Skeletal muscle satellite cell (primary cell): ENCODE results near the gene FOXO3B. TPM values are rescaled to one million over a fixed set of nuclear protein-coding genes. Genes with fewer than 3 reads are reported as not detected.
A peak's percentile ranks its signal among the peaks of the same experiment; 100 is the strongest.
"Not testable (repeated sequence)": the region's sequence is repeated elsewhere in the genome, so short reads cannot be mapped to it uniquely, and the experiment has no call there.

Experiments
- H3K27me3 ChIP-seq: 2 replicates; pipeline ENCODE4 v1.7.0; 2013; ENCODE audit warnings: low read length; ENCODE audit not compliant: control insufficient read depth, insufficient read depth
- H3K36me3 ChIP-seq: 2 replicates; pipeline ENCODE4 v1.7.0; 2013; ENCODE audit warnings: mild to moderate bottlenecking, control low read depth, low read length; ENCODE audit not compliant: insufficient read depth
- H3K4me1 ChIP-seq: 2 replicates; pipeline ENCODE4 v1.7.0; 2013; ENCODE audit warnings: low read length; ENCODE audit not compliant: control insufficient read depth, insufficient read depth
- H3K4me2 ChIP-seq: 2 replicates; pipeline ENCODE4 v1.7.0; 2013; ENCODE audit warnings: mild to moderate bottlenecking, low read length
- H3K4me3 ChIP-seq: 2 replicates; pipeline ENCODE4 v1.7.0; 2013; ENCODE audit warnings: low read length
- H3K9ac ChIP-seq: 2 replicates; pipeline ENCODE4 v1.7.0; 2013; ENCODE audit warnings: mild to moderate bottlenecking, low read depth, low read length, moderate library complexity
- H3K9me3 ChIP-seq: replicated peaks from 2 replicates; pipeline ENCODE4 v1.7.0; 2013; ENCODE audit warnings: mild to moderate bottlenecking, control low read depth, low read length
- total RNA-seq: library from RNA; depleted of rRNA; stranded (reverse); fragments of >200 nt; gene quantifications from 2 replicates; pipeline ENCODE4 v1.2.3, GENCODE V29; 2012; rRNA removed

The FOXO3B gene
- 5.5 and 6.3 TPM in 2 replicates for total RNA-seq

DNA sequence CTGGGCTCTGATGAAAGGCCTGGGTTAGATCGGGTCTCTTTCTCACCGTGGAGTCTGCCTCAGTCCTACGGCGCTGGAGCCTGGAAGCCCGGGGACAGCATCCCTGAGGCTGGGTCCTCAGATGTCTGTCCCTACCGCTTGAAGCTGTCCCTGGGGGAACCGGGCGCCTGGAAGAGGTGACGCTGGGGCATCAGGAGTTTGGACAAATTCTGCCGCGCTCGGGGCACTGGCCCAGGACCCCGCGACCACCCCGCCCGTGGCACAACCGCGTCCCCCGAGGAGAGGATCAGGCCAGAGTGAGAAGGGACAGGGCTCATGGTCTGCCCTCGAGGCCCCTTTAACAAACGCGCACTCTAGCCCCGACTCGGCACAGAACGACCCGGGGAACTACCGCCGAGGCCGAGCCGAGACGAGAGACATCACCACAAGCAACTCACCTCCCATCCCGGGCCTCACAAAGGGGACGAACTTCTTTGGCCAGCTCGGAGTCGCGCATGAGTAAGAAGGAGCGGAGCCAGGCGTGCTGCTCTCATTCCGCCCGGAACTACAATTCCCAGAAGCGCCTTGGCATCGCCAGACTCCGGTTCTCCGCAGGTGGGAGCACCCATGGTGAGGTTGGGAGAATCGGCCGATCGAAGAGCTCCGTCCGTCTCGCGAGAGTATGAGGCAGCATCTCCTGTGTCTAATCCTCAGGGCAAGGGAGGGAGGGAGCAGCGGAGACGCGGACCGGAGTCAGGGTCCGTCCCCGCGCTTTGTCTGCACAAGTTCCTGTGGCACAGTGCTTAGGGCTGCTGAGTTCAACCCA is at the start of gene FOXO3B:
Gene FOXO3B, minus strand, starts transcription at position 548 of the 805 bp plus-strand sequence. CDS start 663 bp downstream, outside the sequence.
- H3K36me3 ChIP-seq, result not testable (repeated sequence)

DNA sequence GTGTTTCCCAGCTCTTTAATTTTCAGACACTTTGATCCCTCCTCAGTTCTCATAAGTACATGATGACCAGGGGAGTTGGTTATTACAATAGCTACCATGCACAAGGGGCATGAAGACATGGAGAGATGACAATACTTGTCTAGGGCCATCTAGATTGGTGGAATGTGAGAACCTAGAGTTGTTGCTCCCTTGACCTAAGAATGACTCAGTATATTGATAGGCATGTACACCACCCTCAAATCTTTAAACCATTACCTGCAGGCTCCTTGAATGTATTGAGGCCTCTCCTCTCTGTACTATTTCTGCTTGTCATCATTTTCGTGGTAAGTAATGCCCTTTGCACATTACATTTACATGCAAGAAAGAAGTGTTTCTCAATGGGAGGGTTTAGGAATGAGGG is 41.4 kb upstream of the FOXO3B start:
- not testable (repeated sequence) for H3K27me3 ChIP-seq, H3K4me3 ChIP-seq, H3K36me3 ChIP-seq, H3K9me3 ChIP-seq, H3K4me2 ChIP-seq, H3K9ac ChIP-seq
- peaks cover 17% of the 10 kb centered on the region for H3K4me1 ChIP-seq

More for the DNA sequence above, at the start of gene FOXO3B:
- H3K9me3 ChIP-seq, H3K4me1 ChIP-seq, H3K27me3 ChIP-seq: not testable (repeated sequence)
- H3K4me2 ChIP-seq, result peak within 1 kb of the TSS; percentile 79
- H3K9ac ChIP-seq, result peak within 1 kb of the TSS; percentile 83
- H3K4me3 ChIP-seq, result peak within 1 kb of the TSS; percentile 78

GRCh38 chr17:18722612-18723011 is 40.5 kb upstream of the FOXO3B start:
- H3K27me3 ChIP-seq, H3K9me3 ChIP-seq, H3K36me3 ChIP-seq, H3K4me3 ChIP-seq: not testable (repeated sequence)
- peaks cover 18% of the 10 kb centered on the region for H3K4me1 ChIP-seq
- H3K4me2 ChIP-seq, result peak overlapping the region; percentile 61
- H3K9ac ChIP-seq, result peak overlapping the region; percentile 45

GRCh38 chr17:18721775-18722547 is 39.8 kb upstream of the FOXO3B start:
- peak overlapping the region; percentile 61 for H3K4me2 ChIP-seq
- H3K4me1 ChIP-seq, result peaks cover 18% of the 10 kb centered on the region
- H3K27me3 ChIP-seq, H3K9me3 ChIP-seq, H3K36me3 ChIP-seq, H3K4me3 ChIP-seq: not testable (repeated sequence)
- peak overlapping the region; percentile 45 for H3K9ac ChIP-seq

DNA sequence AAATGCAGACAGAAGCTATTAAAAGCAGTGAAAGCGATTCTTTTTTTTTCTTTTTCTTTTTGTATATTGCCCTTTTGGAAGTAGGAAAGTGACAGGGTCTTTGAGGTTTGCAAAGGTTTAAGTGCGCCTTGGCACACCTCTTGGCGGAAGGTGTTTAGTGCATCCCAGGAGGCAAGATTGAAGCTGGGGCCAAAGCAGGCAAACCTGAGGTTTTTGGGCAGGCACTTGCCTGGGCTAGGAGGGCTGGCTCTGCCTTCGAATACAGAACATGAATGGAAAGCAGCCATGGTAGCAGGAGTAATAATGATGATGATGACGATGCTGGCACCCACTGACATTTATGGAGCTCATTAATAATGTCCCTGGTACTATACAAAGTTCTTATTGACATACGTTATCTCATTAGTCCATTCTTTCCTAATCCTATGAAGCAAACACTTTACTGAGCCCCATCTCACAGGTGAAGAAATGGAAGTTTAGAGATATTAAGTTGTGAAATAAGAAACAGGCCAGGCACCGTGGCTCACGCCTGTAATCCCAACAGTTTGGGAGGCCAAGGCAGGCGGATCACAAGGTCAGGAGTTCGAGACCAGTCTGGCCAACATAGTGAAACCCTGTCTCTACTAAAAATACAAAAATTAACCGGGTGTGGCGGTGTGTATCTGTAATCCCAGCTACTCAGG is 37.5 kb upstream of the FOXO3B start:
- H3K4me1 ChIP-seq, result peaks cover 18% of the 10 kb centered on the region
- H3K27me3 ChIP-seq, H3K4me3 ChIP-seq, H3K9ac ChIP-seq, H3K9me3 ChIP-seq, H3K4me2 ChIP-seq, H3K36me3 ChIP-seq: not testable (repeated sequence)

GRCh38 chr17:18718643-18719427 is 36.7 kb upstream of the FOXO3B start:
- not testable (repeated sequence) for H3K27me3 ChIP-seq, H3K4me3 ChIP-seq, H3K36me3 ChIP-seq, H3K9me3 ChIP-seq, H3K9ac ChIP-seq
- H3K4me1 ChIP-seq, result peaks cover 17% of the 10 kb centered on the region
- peak overlapping the region; percentile 25 for H3K4me2 ChIP-seq

- H3K4me2 ChIP-seq, H3K36me3 ChIP-seq, H3K9me3 ChIP-seq: not testable (repeated sequence)
These were observed 30.4 kb upstream of the FOXO3B start for GRCh38 chr17:18712354-18712999.

GRCh38 chr17:18708215-18708614 is 26.1 kb upstream of the FOXO3B start:
- not testable (repeated sequence) for H3K4me3 ChIP-seq, H3K9me3 ChIP-seq, H3K27me3 ChIP-seq, H3K4me1 ChIP-seq, H3K4me2 ChIP-seq, H3K9ac ChIP-seq, H3K36me3 ChIP-seq

More at GRCh38 chr17:18712354-18712999, 30.4 kb upstream of the FOXO3B start:
- not testable (repeated sequence) for H3K9ac ChIP-seq, H3K4me1 ChIP-seq, H3K4me3 ChIP-seq, H3K27me3 ChIP-seq

GRCh38 chr17:18705955-18706354 is 23.8 kb upstream of the FOXO3B start:
- H3K9me3 ChIP-seq, H3K4me3 ChIP-seq, H3K9ac ChIP-seq, H3K27me3 ChIP-seq, H3K4me1 ChIP-seq, H3K36me3 ChIP-seq, H3K4me2 ChIP-seq: not testable (repeated sequence)

DNA sequence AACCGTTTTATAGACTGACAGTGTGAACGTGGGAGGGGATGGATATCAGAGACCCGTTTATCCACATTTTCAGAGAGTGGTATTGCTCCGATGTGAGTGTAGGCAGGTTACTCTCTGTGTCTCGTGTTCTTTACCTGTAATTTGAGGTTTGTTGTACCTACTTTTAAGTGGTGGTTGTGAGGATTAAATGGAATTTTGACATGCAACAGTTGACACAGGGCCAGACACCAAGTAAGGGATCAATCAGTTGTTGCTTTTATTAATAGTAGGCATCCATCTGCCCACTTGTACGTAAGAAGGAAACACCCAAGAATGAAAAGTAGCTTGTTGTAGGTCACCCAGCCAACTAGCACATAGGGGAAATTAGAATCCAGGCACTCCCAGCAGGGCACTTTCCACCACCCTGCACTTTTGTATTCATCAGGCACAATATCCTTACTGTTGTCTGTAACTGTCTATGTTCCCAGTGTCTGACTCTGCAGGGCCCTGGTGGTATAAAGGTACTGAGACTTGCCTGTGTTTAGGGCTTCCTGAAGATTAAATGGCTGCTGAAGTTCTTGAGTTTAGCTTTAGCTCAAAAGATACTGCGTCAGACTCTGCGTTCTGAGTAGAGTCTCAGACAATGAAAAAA is 16.5 kb upstream of the FOXO3B start:
- not testable (repeated sequence) for H3K36me3 ChIP-seq, H3K9me3 ChIP-seq, H3K4me1 ChIP-seq, H3K27me3 ChIP-seq
- Histone ChIP-seq H3K9ac (peak overlapping the region; percentile 82), H3K4me3 (peak overlapping the region; percentile 80), H3K4me2 (peak overlapping the region; percentile 90)
